Kidney glomerular epithelial cell (primary cell): ENCODE measurements around the gene ANO2.

Experiments used
- DNase-seq: peaks from one replicate; lab custom pipeline; 2025; lab: John Stamatoyannopoulos, UW

ANO2 gene

GRCh38 chr12:5577211-5577612 lies 367.8 kb downstream of the ANO2 start:
- DNase-seq, result no peak

DNA sequence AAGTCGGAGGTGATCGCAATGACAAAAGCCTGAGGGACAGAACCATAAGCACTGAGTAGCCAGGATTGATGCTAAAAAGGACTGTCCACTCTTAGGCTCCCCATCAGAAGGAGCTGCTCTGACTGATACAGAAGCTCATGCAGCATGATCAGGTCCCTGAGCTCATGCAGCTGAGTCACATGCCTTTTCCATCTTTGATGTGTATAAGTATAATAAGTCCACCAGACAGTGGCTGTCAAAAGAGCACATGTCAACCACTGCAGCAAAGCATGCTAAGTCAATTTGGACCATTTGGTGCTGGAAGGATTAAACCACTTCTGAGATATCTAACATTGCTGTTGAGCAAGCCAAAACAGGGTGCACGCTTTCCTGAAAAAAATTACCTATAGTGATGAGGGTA lies 369.1 kb downstream of the ANO2 start:
- DNase-seq, result no peak

DNA sequence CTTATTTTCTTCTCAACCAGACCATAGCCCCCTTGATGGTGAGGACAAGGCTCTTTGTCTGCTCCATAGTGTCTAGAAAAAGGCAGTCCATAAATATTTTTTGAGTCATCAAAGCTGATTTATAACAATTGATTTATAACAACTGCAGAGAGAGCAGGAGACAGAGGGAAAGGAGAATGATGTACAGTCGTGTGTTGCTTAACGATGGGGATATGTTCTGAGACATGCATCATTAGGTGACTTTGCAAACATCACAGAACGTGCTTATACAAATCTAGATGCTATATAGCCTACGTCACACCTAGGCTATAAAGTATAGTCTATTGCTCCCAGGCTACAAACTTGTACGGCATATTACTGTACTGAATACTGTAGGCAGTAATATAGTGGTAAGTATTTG lies 369.8 kb downstream of the ANO2 start:
- DNase-seq, result no peak

DNA sequence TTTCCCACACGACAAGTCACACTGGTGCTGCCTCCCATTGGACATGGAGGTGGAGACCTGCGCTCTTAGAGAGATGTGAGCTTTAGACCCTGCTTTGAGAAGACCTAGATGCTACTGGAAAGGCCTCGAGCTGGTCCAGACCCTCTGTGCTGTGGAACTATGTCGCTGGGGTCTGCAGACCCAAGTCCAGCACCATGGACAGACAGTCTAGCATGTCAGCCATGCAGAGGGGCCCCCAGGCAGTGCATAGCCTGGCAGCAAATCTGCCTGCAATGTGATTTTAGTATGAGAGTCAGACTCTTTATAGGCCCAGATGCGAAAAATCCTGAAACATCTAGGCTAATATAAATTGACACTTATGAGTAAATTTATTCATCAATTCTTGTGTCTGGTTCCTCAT lies 371.7 kb downstream of the ANO2 start:
- no peak for DNase-seq

DNA sequence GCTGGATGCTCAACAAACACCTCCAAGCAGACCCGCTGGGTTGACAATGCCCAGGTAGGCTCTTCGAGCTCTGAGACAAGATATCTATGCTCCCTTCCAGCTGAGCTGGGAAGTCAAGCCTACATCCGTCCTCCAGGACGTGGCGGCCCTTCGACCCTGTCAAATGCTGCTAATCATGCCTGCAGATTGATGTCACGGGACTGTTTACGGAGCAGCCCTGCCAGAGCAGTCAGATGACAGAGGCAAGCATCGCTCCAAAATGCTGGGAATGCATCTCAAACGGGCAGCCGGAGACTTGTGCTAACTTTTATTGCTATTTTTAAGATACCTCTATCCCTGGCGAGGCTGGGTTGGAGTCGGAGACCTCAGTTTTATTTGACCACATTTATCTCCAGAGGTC lies 373.9 kb downstream of the ANO2 start:
- DNase-seq, result no peak

- DNase-seq, result no peak
These were observed 374.6 kb downstream of the ANO2 start for GRCh38 chr12:5570416-5570815.

DNA sequence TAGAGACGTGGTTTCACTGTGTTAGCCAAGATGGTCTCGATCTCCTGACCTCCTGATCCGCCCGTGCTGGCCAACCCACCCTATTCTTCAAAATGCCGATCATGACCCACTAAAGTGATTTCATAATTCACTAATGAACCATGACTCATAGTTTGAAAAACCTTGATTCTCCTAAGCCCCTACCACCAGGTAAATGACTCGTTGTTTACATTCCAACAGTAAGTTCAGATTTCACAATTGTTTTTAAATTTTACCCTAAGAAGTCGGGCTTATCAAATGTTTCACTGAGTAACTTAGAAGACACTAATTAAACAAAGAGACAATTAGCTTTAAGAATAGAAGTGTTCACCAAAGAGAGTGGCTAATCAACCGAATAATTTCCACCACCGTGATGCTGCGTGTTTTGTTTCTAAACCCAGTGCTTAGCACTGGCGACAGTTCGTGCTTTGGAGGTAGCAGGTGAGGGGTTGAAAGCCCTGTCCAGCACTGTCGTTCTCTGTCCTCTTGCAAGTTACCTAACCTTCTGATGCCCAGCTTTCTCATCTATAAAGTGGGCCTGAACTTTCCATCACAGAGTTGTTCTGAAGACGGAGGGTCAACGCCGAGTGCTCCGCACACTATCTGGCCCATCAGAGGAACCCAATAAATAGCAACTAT lies 376.6 kb downstream of the ANO2 start:
- DNase-seq, result no peak

DNA sequence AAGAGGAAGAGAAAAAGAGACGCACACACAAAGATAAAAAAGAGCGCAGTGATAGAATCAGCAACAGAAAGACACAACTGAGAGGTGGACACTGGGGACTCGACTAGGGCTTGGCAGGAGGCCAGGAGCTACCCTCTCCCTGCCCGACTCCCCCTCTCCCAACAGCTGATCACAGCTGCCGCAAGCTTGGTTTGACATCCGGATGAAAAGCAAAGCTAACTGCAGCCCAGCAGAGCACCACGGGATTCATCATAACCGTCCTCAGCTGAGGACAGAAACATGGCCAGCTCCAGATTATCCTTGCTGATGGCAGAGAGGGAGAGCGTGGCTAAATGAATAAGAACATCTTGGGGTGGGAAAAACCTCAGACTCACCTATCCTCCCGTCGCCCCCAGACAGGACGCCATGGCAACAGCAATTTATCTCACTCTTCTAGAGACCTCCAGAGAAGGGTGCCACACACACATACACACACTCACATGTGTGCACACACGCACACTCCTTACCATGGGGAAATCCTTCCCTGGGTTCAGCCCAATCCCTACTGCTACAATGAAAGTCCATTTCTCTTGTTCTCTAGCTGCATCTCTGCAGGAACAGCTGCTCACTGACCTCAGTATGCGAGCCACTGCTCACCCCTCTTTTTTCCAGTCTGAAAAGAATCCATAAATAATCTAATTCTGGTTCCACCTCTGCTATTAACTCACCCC lies 377.9 kb downstream of the ANO2 start:
- DNase-seq, result no peak

DNA sequence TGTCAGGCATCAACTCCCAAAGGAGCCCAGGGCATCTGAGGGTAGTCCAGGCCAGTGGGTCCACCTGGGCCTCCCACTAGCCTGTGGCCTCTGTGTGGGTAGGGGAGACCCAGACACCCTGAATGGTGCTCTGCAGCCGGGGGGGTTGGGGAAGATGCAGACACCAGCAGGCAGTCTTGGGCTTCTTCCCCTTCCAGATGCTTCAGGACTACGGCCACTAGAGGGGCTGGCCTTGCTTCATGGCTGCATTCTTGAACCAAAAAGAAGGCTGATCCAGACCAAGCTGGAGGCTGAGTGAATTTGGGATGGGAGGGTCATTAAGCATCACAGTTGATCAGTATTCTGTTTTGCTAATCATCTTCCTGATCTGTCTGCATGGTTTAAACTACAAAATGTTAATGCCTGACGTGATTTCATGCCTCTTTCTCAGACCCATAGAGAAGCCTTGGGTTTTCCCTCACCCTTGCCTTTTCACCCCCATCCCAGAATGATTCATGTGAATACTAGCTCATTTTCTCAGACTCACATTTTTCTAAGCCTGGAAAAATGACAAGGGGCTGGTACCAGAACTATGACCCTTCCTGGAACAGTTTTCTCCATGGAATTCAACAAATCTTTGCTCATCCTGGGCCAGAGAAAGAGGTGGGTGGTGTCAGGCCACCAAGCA lies 379.0 kb downstream of the ANO2 start:
- DNase-seq, result no peak

DNA sequence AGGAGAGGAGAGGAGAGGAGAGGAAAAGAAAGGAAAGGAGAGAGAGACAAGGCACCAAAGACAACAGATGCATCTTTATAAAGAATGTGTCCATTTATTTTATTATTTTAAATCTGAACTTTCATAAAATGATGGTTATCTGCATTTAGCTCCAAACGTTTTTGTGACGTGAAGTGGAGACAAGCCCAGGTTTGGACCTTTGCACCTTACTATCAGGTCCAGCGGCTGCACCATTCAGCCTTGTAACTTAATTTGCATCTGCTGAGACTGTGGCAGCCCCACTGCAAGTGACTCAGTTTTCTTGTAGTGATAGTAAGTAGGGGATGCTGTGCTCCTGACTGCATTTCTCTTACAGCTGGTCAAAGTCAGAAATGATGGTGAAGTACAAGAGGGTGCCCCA lies 382.5 kb downstream of the ANO2 start:
- no peak for DNase-seq

GRCh38 chr12:5561846-5562245 lies 383.2 kb downstream of the ANO2 start:
- DNase-seq, result no peak

- DNase-seq, result no peak
These were observed 384.0 kb downstream of the ANO2 start for GRCh38 chr12:5561057-5561456.

DNA sequence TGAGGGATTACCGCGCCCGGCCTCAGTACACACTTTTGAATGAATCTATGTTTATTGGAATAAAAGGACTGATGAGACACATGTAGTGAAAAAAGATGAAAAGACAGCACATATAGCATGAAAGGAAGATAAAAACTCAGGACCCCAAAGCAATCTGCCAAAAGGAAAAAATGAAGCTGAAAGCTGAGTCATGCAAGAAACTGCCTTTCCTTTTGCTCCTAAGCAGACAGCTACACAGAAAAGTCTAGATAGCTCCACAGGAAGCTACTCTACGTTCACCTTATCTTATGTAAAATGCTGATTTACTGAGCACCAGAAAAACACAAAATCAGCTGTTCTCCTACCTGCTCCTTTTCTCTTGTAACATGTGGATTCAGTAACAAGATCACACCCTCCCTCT lies 384.8 kb downstream of the ANO2 start:
- no peak for DNase-seq

GRCh38 chr12:5557906-5558305 lies 387.2 kb downstream of the ANO2 start:
- DNase-seq, result no peak

DNA sequence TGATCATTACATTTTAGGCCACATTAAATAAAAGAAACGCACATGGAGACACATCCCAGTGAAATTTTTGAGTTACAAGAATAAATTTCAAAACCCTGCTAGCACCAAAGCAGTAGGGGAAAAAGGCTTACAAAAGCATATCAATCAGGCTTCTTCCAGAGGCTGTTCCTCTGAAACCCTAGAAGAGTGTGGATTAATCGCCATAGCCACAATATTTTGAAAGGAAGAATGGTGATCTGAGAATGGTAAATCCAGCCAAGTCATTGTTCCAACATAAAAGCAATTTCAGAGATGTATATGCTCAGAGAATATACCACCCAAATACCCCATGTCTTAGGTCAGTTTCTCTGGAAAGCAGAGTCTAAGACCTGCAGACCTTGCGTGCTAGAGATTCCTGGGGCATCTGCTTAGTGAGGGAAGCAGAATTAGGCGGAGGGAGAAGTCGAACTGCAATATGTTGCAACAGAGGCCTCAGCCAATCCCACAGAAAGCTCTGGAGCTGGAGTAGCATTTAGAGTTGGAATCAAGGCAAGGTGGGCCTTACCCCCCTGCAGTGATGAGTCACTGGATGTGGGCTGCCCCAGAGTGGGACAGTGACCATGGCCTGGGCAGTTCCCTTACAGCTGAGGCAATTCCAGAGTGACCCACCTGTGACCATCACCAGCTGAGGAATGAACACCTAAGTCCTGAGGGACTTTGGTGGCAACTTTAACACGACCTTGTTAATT lies 387.9 kb downstream of the ANO2 start:
- DNase-seq, result no peak

DNA sequence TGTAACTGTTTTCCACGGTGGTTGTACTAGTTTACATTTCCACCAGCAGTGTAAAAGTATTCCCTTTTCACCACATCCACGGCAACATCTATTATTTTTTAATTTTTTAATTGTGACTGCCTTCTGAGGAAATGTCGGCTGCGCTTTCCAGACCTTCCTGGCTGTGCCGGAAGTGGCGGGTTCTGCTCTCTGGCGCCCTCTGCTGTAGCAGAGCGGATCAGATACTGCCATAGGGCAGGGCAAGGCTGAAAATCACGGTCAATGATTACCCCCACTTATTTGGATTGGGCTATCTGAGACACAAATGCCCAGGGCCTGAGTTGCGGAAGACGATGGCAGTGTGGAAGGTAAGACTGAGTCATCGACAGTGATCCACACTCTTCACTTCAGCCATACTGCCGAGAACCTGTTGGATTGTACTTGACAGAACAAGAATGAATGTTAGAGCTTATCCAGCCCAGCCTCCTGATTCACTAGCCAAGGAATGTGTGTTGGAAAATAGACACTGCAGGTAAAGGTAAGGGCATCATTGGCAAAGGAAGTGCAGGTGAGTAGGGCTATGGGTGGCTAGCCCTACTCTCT lies 388.9 kb downstream of the ANO2 start:
- DNase-seq, result no peak

- DNase-seq, result no peak
These were observed 390.3 kb downstream of the ANO2 start for GRCh38 chr12:5554711-5555110.

DNA sequence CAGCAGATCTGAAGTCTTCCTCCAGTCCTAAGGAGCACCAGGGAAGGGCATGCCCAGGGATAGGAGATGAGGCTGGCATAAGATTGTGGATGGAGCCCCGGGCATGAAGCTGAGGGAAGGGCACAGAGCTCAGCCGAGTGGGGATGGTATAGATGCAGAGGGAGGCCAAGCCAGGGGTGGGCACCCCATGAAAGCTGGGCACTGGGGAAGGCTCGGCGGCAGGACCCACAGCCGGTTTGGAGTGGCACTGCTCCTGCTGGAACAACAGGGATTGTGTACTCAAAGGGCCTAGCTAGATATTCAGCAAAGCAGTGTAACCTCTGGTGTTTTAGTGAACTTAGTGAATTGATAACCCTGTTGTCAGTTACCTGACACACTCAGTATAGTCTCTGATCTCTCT lies 396.0 kb downstream of the ANO2 start:
- DNase-seq, result no peak

- no peak for DNase-seq
These were observed 396.7 kb downstream of the ANO2 start for GRCh38 chr12:5548152-5548943.

DNA sequence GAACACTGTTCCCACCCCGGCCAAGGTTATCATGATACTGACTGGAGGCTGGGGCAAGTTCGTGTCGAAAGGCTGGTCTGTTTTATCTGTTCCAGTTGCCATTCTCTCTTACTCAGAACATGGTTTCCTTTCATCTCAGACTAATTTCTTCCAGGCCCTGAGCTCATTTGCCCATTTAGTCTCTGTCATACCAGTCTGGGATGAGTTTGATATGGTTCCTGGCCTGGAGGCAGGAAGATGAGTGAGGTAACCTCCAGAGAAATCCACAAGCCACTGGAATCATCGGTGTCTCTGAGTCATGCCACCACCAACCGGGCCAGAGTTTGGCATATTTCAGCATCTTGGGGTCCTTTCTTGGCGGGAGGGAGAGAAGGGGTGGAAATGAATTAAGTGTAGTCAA lies 398.4 kb downstream of the ANO2 start:
- no peak for DNase-seq

- DNase-seq, result no peak
These were observed 407.3 kb downstream of the ANO2 start for GRCh38 chr12:5537771-5538170.
